AG04449 (cell line): ENCODE data around the gene LCA5.
A peak's percentile ranks its signal among the peaks of the same experiment; 100 is the strongest.

Experiments
- CTCF ChIA-PET: fragments of 350-600 bp; formaldehyde crosslinking; extraction: SDS; loops from one replicate; lab custom pipeline; 2021; ENCODE audit warnings: antibody characterized with exemption; lab: Yijun Ruan, JAX
- POLR2A ChIA-PET: fragments of 400-600, 350-600 bp; formaldehyde crosslinking; extraction: SDS; loops from one replicate; lab custom pipeline; 2020; ENCODE audit warnings: antibody characterized with exemption, inconsistent platforms; lab: Yijun Ruan, JAX
- DNase-seq: peaks from one replicate; pipeline ENCODE4 v3.0.0-alpha.2; 2010; ENCODE audit warnings: low read depth, low spot score
- H3K4me3 ChIP-seq: 2 replicates; pipeline ENCODE4 v1.5.1; 2011; ENCODE audit warnings: low read depth, mild to moderate bottlenecking, control low read depth, low read length
- TF ChIP-seq, protein P1 (sequence below): IDR thresholded peaks from one replicate; pipeline ENCODE4 v1.5.1; 2011; ENCODE audit warnings: mild to moderate bottlenecking, moderate library complexity, low read length, control low read depth, inconsistent platforms; ENCODE audit not compliant: insufficient read depth; ENCODE audit errors: missing control alignments

LCA5 gene

GRCh38 chr6:79571030-79571367, 33.8 kb upstream of the LCA5 start:
- DNase-seq: no peak
- CTCF ChIA-PET: interaction anchor here (0.8 to 2.8 kb wide), 17 partner anchors 9 to 527 kb away, joined by 3 to 21 read pairs (median 4); partner anchors contain the start of gene SH3BGRL2
- POLR2A ChIA-PET: no interaction called here
- H3K4me3 ChIP-seq: no peak overlapping the region
- TF ChIP-seq, protein P1, sequence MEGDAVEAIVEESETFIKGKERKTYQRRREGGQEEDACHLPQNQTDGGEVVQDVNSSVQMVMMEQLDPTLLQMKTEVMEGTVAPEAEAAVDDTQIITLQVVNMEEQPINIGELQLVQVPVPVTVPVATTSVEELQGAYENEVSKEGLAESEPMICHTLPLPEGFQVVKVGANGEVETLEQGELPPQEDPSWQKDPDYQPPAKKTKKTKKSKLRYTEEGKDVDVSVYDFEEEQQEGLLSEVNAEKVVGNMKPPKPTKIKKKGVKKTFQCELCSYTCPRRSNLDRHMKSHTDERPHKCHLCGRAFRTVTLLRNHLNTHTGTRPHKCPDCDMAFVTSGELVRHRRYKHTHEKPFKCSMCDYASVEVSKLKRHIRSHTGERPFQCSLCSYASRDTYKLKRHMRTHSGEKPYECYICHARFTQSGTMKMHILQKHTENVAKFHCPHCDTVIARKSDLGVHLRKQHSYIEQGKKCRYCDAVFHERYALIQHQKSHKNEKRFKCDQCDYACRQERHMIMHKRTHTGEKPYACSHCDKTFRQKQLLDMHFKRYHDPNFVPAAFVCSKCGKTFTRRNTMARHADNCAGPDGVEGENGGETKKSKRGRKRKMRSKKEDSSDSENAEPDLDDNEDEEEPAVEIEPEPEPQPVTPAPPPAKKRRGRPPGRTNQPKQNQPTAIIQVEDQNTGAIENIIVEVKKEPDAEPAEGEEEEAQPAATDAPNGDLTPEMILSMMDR: no peak

- ChIA-PET POLR2A (no interaction called here), CTCF (interaction anchor here (0.8 to 2.8 kb wide), 20 partner anchors 8 to 528 kb away, joined by 3 to 21 read pairs (median 4); partner anchors contain the start of gene SH3BGRL2)
- TF ChIP-seq, protein P1: peak; percentile 31
- H3K4me3 ChIP-seq: no peak overlapping the region
- DNase-seq: no peak
These were observed 33.1 kb upstream of the LCA5 start for GRCh38 chr6:79570129-79571029.

GRCh38 chr6:79568996-79569395, 31.8 kb upstream of the LCA5 start:
- DNase-seq: no peak
- ChIA-PET POLR2A (no interaction called here), CTCF (interaction anchor here (0.8 to 2.2 kb wide), 4 partner anchors 9 to 244 kb away, joined by 3 to 6 read pairs (median 4); no protein-coding TSS in a partner anchor)
- H3K4me3 ChIP-seq: no peak overlapping the region
- TF ChIP-seq, protein P1: no peak

- TF ChIP-seq, protein P1: no peak
- ChIA-PET CTCF (interaction anchor here (0.6 kb wide), 1 partner anchor 90 kb away, joined by 3 read pairs; no protein-coding TSS in a partner anchor), POLR2A (no interaction called here)
- no peak overlapping the region for H3K4me3 ChIP-seq
- DNase-seq: no peak
These were observed 27.4 kb upstream of the LCA5 start for GRCh38 chr6:79564636-79565035.

GRCh38 chr6:79559706-79560105, 22.5 kb upstream of the LCA5 start:
- POLR2A ChIA-PET: no interaction called here
- DNase-seq: no peak
- no peak overlapping the region for H3K4me3 ChIP-seq
- CTCF ChIA-PET: no interaction called here
- TF ChIP-seq, protein P1: no peak
